ENCODE measurements around the gene CTU2.

The CTU2 gene

GRCh38 chr16:88681084-88681680, 25.1 kb upstream of the CTU2 start:
- H3K36me3 ChIP-seq (ENCODE audit: control insufficient read depth in 4 of 4, insufficient read depth in 4 of 4, low read length in 3 of 4), result peaks cover 0 to 35% (median 11%) of the 10 kb centered on the region in 4 experiments
- H3K9me3 ChIP-seq (ENCODE audit: control extremely low read depth in 1 of 5, control insufficient read depth in 4 of 5, insufficient read depth in 2 of 5, low read depth in 1 of 5, low read length in 4 of 5), result no peaks in the 10 kb centered on the region
- H3K4me1 ChIP-seq (ENCODE audit: control extremely low read depth in 1 of 4, control insufficient read depth in 4 of 4, insufficient read depth in 4 of 4, low read length in 3 of 4), result peaks cover 2 to 41% (median 31%) of the 10 kb centered on the region in 4 experiments
- peak overlapping the region in 2 of 7 experiments; percentile 33 to 36 for H3K4me3 ChIP-seq (ENCODE audit: control insufficient read depth in 1 of 7, extremely low read depth in 1 of 7, insufficient read depth in 4 of 7, low read depth in 2 of 7, low read length in 6 of 7)
- CTCF ChIA-PET, result interaction anchor here (0.6 to 3.7 kb wide), 6 partner anchors 9 to 91 kb away, joined by 3 to 18 read pairs (median 8); partner anchors contain the start of gene MVD
- H3K27me3 ChIP-seq (replicated peaks in 2 of 5; ENCODE audit: control insufficient read depth in 4 of 5, insufficient read depth in 5 of 5, low read length in 4 of 5), result no peaks in the 10 kb centered on the region
- H3K27ac ChIP-seq (ENCODE audit: insufficient read depth in 1 of 2, low read depth in 1 of 2, low read length in 2 of 2, poor library complexity in 1 of 2, severe bottlenecking in 2 of 2), result no peak overlapping the region
- DNase-seq, result peak in 2 of 3 donors; percentile 66 to 69
- 63% methylated on average over 31 of the region's 31 CpGs for WGBS (ENCODE audit: insufficient coverage)
- POLR2A ChIA-PET, result no interaction called here

- ChIA-PET POLR2A (no interaction called here), CTCF (interaction anchor here (0.6 to 3.7 kb wide), 5 partner anchors 10 to 91 kb away, joined by 3 to 18 read pairs (median 13); partner anchors contain the start of gene MVD)
- WGBS (ENCODE audit: insufficient coverage), result 30% methylated on average over 15 of the region's 21 CpGs
- H3K36me3 ChIP-seq (ENCODE audit: control insufficient read depth in 4 of 4, insufficient read depth in 4 of 4, low read length in 3 of 4), result peaks cover 0 to 28% (median 8%) of the 10 kb centered on the region in 4 experiments
- no peaks in the 10 kb centered on the region for H3K9me3 ChIP-seq (ENCODE audit: control extremely low read depth in 1 of 5, control insufficient read depth in 4 of 5, insufficient read depth in 2 of 5, low read depth in 1 of 5, low read length in 4 of 5)
- H3K27me3 ChIP-seq (replicated peaks in 2 of 5; ENCODE audit: control insufficient read depth in 4 of 5, insufficient read depth in 5 of 5, low read length in 4 of 5), result no peaks in the 10 kb centered on the region
- peak overlapping the region in 1 of 2 experiments; percentile 30 for H3K27ac ChIP-seq (ENCODE audit: insufficient read depth in 1 of 2, low read depth in 1 of 2, low read length in 2 of 2, poor library complexity in 1 of 2, severe bottlenecking in 2 of 2)
- peak; percentile 78 to 95 (median 92) for DNase-seq
- peaks cover 2 to 46% (median 36%) of the 10 kb centered on the region in 4 experiments for H3K4me1 ChIP-seq (ENCODE audit: control extremely low read depth in 1 of 4, control insufficient read depth in 4 of 4, insufficient read depth in 4 of 4, low read length in 3 of 4)
- peak overlapping the region in 3 of 7 experiments; percentile 23 to 36 (median 33) for H3K4me3 ChIP-seq (ENCODE audit: control insufficient read depth in 1 of 7, extremely low read depth in 1 of 7, insufficient read depth in 4 of 7, low read depth in 2 of 7, low read length in 6 of 7)
These were observed 24.4 kb upstream of the CTU2 start for GRCh38 chr16:88681709-88682451.

GRCh38 chr16:88684569-88685155, 21.6 kb upstream of the CTU2 start:
- WGBS (ENCODE audit: insufficient coverage), result 96% methylated on average over 14 of the region's 15 CpGs
- Histone ChIP-seq H3K27ac (ENCODE audit: insufficient read depth in 1 of 2, low read depth in 1 of 2, low read length in 2 of 2, poor library complexity in 1 of 2, severe bottlenecking in 2 of 2) (no peak overlapping the region), H3K4me1 (ENCODE audit: control extremely low read depth in 1 of 4, control insufficient read depth in 4 of 4, insufficient read depth in 4 of 4, low read length in 3 of 4) (peaks cover 2 to 58% (median 47%) of the 10 kb centered on the region in 4 experiments), H3K4me3 (ENCODE audit: control insufficient read depth in 1 of 7, extremely low read depth in 1 of 7, insufficient read depth in 4 of 7, low read depth in 2 of 7, low read length in 6 of 7) (peak overlapping the region in 4 of 7 experiments; percentile 73 to 84 (median 78)), H3K9me3 (ENCODE audit: control extremely low read depth in 1 of 5, control insufficient read depth in 4 of 5, insufficient read depth in 2 of 5, low read depth in 1 of 5, low read length in 4 of 5) (no peaks in the 10 kb centered on the region), H3K36me3 (ENCODE audit: control insufficient read depth in 4 of 4, insufficient read depth in 4 of 4, low read length in 3 of 4) (peaks cover 0 to 6% (median under 1%) of the 10 kb centered on the region in 4 experiments), H3K27me3 (replicated peaks in 2 of 5; ENCODE audit: control insufficient read depth in 4 of 5, insufficient read depth in 5 of 5, low read length in 4 of 5) (no peaks in the 10 kb centered on the region)
- DNase-seq, result no peak
- ChIA-PET CTCF (interaction anchor here (0.7 to 1.6 kb wide), 10 partner anchors 9 to 55 kb away, joined by 3 to 14 read pairs (median 3); no protein-coding TSS in a partner anchor), POLR2A (interaction anchor here (0.6 to 2.1 kb wide), 4 partner anchors 16 to 56 kb away, joined by 3 to 11 read pairs (median 6); no protein-coding TSS in a partner anchor)

- no peaks in the 10 kb centered on the region for H3K27me3 ChIP-seq (replicated peaks in 2 of 5; ENCODE audit: control insufficient read depth in 4 of 5, insufficient read depth in 5 of 5, low read length in 4 of 5)
- 10% methylated on average over 18 of the region's 33 CpGs for WGBS (ENCODE audit: insufficient coverage)
- H3K4me1 ChIP-seq (ENCODE audit: control extremely low read depth in 1 of 4, control insufficient read depth in 4 of 4, insufficient read depth in 4 of 4, low read length in 3 of 4), result peaks cover 2 to 62% (median 47%) of the 10 kb centered on the region in 4 experiments
- peak; percentile 55 to 79 (median 72) for DNase-seq
- CTCF ChIA-PET, result interaction anchor here (0.7 to 1.6 kb wide), 11 partner anchors 9 to 68 kb away, joined by 3 to 14 read pairs (median 3); no protein-coding TSS in a partner anchor
- H3K4me3 ChIP-seq (ENCODE audit: control insufficient read depth in 1 of 7, extremely low read depth in 1 of 7, insufficient read depth in 4 of 7, low read depth in 2 of 7, low read length in 6 of 7), result peak overlapping the region; percentile 43 to 87 (median 74)
- POLR2A ChIA-PET, result interaction anchor here (0.6 to 2.1 kb wide), 5 partner anchors 15 to 57 kb away, joined by 3 to 11 read pairs (median 3); no protein-coding TSS in a partner anchor
- H3K36me3 ChIP-seq (ENCODE audit: control insufficient read depth in 4 of 4, insufficient read depth in 4 of 4, low read length in 3 of 4), result peaks cover 0 to 6% (median under 1%) of the 10 kb centered on the region in 4 experiments
- H3K9me3 ChIP-seq (ENCODE audit: control extremely low read depth in 1 of 5, control insufficient read depth in 4 of 5, insufficient read depth in 2 of 5, low read depth in 1 of 5, low read length in 4 of 5), result no peaks in the 10 kb centered on the region
- H3K27ac ChIP-seq (ENCODE audit: insufficient read depth in 1 of 2, low read depth in 1 of 2, low read length in 2 of 2, poor library complexity in 1 of 2, severe bottlenecking in 2 of 2), result no peak overlapping the region
These were observed 20.9 kb upstream of the CTU2 start for GRCh38 chr16:88685156-88686061.

- H3K36me3 ChIP-seq (ENCODE audit: control insufficient read depth in 4 of 4, insufficient read depth in 4 of 4, low read length in 3 of 4), result peaks cover 0 to under 1% (median under 1%) of the 10 kb centered on the region in 4 experiments
- ChIA-PET POLR2A (interaction anchor here (1.0 to 2.1 kb wide), 3 partner anchors 15 to 19 kb away, joined by 3 to 11 read pairs (median 5); no protein-coding TSS in a partner anchor), CTCF (no interaction called here)
- no peaks in the 10 kb centered on the region for H3K9me3 ChIP-seq (ENCODE audit: control extremely low read depth in 1 of 5, control insufficient read depth in 4 of 5, insufficient read depth in 2 of 5, low read depth in 1 of 5, low read length in 4 of 5)
- peak overlapping the region; percentile 43 to 87 (median 74) for H3K4me3 ChIP-seq (ENCODE audit: control insufficient read depth in 1 of 7, extremely low read depth in 1 of 7, insufficient read depth in 4 of 7, low read depth in 2 of 7, low read length in 6 of 7)
- H3K27ac ChIP-seq (ENCODE audit: insufficient read depth in 1 of 2, low read depth in 1 of 2, low read length in 2 of 2, poor library complexity in 1 of 2, severe bottlenecking in 2 of 2), result no peak overlapping the region
- WGBS (ENCODE audit: insufficient coverage), result 0% methylated on average over 20 of the region's 25 CpGs
- peaks cover 2 to 64% (median 43%) of the 10 kb centered on the region in 4 experiments for H3K4me1 ChIP-seq (ENCODE audit: control extremely low read depth in 1 of 4, control insufficient read depth in 4 of 4, insufficient read depth in 4 of 4, low read length in 3 of 4)
- DNase-seq, result peak in 1 of 3 donors; percentile 31
- no peaks in the 10 kb centered on the region for H3K27me3 ChIP-seq (replicated peaks in 2 of 5; ENCODE audit: control insufficient read depth in 4 of 5, insufficient read depth in 5 of 5, low read length in 4 of 5)
These were observed 20.3 kb upstream of the CTU2 start for GRCh38 chr16:88686062-88686438.
